GM04504 (cell line): Measurements from ENCODE around the gene NUCB1.
"Not testable (repeated sequence)": the region's sequence is repeated elsewhere in the genome, so short reads cannot be mapped to it uniquely, and the experiment has no call there.

Experiments used
- DNase-seq: peaks from one replicate; pipeline ENCODE4 v3.0.0-alpha.2; 2012; ENCODE audit warnings: low read depth

The NUCB1 gene

DNA sequence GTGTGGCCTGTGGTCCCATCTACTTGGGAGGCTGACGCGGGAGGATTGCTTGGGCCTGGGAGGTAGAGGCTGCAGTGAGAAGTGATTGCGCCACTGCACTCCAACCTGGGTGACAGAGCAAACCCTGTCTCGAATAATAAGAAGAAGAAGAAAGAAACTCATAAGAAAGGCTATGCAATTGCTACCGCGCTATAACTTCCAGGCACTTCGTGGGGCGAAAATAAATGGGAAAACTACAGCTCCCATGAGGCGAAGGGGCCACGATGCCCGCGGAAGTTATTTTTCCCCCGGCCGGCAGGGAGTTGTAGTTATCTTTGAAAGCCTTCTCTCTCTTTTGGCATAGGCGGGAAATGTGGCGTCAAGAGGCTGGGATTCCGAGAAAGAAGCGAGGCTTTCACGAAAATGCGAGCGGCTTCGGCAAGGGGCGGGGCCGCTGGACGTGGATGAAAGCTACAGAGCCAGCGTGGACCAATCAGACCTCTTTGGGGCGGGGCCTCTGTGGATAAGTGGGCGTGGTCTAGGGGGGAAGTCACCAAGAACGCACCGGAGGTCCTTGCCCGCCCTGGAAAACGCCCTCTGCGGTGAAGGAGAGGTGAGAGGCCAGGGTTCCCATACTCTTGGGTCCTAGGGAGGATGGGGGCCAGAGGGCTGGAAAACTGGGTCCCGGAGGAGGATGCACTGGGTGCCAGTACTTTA, at the start of gene NUCB1:
TSS of gene NUCB1 (plus strand) at position 532 of the 696 bp plus-strand sequence. CDS start 485 bp downstream, outside the sequence.
- DNase-seq, result peak; percentile 98

DNA sequence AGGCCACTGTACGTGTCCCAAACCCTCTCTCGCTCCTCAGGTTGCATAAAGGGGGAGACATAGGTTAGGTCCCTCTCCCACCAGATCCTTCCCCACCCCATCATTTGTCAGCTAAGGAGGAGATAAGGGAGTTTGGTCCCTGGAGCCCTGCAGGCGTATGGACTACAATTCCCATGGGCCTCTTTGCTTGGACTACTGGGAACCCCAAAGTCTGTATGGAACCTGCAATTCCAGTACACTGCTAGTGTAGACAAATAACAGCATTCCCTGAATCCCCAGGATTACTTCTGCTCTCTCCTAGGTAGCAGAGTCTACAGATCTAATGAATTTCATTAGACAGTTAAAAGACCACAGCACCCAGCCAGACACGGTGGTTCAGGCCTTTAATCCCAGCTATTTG, 47.8 kb upstream of the NUCB1 start:
- DNase-seq, result no peak

DNA sequence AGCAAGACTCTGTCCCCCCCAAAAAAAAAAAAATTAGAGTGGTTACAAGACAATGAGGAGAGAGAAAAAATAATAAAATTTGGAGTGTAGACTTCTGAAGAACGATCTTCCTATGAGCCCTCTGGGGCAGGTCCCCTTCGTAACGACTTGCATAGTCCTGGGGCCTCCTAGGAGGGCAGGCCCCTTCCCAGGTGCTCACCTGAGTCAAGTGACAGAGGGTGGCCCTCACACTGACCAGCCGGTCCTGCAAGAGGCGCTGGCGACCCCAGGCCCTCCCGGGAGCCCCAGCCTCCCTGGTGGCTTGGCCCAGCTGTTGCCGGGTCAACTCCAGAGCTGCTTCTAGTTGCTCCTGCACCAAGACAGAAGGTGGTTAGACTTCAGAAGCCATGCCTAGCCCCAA, 46.6 kb upstream of the NUCB1 start:
- no peak for DNase-seq

DNA sequence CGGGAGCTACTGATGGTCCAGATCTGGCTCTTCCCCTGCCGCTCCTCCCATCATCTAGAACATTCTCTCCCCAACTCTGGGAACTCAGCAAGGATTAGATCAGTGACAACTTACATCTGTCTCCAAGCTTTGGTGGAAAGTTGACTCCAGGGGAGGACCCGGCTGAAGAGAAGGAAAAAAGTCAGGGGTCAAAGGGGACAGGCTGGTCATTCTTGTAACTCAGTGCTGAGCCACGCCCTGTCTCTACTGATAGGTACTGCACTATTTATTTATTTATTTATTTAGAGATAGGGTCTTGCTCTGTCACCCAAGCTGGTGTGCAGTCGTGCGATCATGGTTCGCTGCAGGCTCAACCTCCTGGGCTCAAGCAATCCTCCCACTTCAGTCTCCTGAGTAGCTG, 46.0 kb upstream of the NUCB1 start:
- DNase-seq, result no peak

DNA sequence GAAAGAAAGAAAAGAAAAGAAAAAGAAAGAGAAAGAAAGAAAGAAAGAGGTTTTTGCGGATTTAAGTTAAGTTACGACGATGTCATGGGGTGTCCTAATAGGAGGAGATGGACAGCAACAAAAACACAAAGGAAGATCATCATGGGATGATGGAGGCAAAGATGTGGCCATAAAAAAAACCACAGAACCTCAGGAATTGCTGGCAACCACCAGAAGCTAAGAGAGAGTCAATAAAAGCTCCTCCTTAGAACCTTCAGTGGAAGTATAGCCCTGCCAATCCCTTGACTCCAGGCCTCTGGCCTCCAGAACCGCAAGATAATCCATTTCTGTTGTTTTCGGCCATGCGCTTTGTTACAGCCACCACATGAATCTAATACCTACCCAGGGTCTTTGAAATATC, 43.2 kb upstream of the NUCB1 start:
- no peak for DNase-seq

DNA sequence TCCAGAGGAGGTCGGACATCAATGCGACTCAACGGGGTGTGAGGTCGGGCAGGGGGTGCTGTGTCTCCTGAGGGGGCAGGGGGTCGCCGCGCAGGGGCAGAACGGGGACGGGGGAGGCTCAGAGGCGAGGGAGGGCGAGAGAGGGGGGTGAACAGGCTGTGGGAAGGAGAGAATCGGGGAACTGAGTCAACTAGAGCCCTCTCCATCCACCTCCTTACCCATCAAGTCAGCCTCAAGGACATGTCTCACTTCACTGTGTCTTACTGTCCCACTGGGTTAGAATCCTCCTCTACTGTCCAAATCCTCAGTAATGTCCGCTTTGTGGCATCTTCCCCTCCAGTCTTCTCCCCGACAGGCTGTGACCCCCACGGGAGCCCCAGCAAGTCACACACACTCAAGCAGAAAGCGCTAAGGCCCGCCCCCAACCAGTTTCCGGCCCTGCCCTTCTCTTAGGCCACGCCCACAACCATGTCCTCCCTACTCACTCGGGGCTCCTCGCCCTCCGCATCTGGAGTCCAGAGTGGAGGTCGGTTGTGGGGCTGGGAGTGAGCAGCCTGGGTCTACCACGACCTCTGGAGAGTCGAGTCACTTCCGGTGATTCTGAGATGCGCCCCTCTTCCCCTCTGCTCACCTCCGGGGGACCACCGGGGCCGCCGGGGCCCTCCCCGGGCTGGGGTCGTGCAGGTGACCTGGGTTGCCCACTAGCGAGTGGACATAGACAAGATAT, 41.0 kb upstream of the NUCB1 start:
- DNase-seq, result no peak

DNA sequence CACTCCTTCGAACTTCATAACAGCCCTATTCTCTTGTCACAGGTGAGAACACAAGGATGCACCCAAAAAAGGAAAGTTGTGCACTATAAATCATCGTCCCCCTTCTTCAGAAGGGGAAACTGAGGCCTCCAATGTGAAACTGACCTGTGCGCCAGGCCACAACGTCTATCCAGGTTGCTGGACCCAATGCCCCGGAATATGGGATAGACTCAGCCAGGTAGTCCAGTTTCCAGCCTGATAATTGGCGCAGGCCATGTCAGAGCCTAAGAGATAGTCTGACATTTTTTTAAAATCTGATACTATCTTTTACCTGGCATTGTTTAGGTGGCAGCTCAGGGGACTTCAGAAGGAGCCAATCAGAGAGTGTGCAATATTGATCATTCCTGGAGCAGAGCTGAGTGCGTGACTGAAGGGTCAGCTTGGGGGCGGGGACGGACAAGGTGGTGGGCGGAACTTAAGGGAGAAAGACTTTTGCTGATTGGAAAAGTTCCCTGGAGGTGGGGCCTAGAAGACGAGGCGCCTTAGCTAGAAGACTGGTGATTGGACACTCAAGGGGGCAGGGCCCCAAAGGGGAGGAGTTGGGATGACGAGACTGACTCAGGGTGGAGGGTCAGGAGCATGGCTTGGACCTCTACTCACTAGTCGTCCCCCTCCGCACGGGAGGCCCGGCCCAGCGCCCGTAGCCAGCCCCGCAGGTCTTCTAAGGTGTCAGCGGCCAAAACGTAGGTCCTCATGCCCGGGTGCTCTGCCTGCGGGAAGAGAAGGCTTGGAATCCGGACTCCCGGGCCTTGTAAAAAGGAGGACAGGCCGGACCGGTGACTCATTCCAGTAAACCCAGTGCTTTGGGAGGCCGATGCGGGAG, 40.2 kb upstream of the NUCB1 start:
- no peak for DNase-seq

DNA sequence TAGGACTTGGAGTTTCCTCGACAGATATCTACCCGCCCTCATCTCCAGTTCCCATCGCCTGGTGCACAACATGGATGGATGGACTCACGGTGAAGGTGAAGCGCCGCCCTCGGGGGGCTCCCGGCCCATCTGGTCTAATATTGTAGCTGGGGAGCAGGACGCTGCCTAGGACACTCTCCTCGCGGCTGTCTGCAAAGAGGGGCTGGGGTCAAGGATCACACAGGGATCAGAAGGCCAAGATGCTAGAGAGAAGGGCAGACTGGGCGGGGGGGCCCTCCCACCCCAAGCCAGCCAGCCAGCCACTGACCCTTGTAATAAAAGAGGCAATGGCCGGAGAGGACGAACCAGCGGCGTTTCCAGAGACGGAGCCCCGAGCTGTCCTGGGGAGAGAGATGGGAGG, 38.8 kb upstream of the NUCB1 start:
- no peak for DNase-seq

DNA sequence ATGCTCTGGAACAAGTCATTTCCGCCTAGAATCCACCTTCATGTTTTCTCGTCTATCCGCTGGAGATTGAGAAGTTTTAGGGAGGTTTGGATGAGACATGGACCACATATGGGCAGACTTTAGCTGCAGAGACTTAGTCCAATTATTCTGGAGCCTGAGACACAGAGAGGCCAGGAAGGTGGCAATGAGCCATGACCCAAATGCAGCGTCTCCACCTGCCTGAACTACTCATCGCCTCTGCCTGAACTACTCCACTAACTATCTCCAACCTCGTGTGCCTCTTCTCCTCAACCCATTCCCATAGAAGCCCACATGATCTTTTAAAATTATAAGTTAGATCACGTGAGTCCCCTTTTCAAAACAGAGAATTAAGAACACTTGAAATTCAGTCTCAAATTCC, 37.3 kb upstream of the NUCB1 start:
- DNase-seq, result no peak

DNA sequence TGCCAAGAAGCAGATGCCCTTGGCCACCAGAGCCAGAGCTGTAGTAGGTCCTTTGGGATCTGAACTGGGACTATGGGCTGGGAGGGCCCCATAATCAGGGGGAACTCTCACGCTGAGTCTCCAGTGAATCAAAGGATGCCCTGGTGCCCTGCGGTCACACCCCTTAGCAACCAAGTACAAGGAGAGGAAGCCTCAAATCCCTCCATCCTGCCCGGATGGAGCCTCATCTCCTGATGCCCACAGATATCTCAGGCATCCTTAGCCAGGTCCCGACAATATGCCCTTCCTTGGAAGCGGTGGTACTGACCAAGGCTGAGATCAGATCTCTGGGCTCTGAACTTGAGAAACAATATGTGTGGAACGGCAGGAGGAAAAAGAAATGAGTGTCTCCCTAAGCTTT, 33.4 kb upstream of the NUCB1 start:
- no peak for DNase-seq

DNA sequence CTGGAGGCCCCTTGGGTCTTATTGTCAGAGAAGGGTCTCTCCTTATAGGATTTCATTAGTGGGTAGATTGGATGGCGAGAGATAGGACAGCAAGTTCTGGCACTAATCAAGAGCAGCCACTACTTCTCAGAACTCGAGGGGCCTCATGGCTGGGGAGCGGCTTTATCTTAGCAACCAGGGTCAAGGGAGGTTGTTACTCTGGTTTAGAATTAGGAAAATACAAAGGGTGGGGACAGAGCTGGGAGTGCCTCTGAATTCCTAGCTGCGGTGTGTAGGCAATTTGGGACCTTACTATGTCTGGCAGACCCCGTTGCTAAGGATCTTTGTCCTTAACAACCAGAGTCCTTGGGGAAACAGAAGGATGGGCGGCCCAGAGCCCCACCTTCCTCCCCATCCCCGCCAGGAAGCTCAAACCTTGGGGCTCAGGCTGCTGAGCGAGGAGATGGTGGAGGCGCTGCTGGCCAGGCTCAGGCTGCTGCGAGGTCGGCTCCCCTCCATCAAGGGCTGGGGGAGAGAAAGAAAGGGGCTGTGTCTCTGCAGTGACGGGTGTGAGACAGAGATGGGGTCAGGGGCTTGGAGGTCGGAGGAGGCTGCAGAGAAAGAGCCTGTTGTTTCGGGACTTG, 32.9 kb upstream of the NUCB1 start:
- no peak for DNase-seq

DNA sequence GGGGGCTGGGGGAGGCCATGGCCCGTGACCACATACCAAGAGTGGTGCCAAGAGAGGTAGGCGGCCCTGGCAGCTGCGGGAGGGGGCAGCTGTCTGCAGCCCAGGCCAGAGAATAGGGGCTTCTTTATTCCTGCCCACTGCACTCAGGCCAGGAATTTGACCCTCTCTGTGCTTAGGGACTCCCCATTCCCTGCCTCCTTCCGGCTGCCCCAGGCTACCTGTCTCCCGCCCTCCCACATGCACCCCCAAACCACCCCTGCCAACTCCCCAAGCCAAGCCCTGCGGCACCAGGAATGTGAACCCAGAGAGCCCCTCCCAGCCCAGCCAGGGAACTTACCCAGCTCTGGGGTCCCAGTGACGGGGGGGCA, 32.4 kb upstream of the NUCB1 start:
- DNase-seq, result no peak

DNA sequence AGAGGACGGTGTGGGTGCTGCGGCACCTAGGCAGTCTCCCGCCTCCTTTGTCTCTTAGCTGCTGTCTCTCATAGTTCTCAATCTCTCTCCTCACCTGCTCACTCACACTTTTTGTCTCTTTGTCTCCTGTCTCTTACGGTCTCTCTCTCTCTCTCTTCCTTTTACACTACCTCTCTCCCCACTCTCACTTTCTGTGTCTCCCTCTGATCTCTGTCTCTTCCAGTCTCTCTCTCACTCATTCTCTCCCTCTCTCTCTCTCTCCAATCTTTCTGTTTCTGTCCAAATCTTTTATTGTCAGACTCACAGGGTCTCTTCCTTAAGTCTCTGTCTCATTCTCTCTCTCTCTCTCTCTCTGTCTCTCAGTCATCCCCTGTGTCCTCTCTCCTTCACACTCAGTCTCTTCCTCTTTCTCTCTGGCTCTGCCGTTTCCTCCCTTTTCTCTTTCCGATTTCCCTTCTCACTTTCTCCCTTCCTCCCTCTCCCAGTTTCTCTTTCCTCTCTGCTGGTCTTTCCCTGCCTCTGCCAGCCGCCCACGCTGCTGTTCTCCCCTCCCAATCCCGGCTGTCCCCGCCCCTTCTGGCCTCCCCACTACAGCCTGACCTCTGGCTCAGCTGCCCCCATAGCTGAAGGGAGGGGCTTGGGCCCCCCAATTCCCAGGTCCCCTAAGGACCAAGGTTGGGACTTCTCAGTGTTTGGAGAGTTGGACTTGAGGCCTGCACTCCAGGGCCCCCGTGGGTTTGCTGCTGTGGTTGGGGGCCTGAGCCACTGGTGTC, 31.8 kb upstream of the NUCB1 start, which contains the start of gene PLEKHA4:
TSS of gene PLEKHA4 (minus strand) at position 504 of the 773 bp plus-strand sequence. CDS start 997 bp downstream, outside the sequence.
- no peak for DNase-seq

DNA sequence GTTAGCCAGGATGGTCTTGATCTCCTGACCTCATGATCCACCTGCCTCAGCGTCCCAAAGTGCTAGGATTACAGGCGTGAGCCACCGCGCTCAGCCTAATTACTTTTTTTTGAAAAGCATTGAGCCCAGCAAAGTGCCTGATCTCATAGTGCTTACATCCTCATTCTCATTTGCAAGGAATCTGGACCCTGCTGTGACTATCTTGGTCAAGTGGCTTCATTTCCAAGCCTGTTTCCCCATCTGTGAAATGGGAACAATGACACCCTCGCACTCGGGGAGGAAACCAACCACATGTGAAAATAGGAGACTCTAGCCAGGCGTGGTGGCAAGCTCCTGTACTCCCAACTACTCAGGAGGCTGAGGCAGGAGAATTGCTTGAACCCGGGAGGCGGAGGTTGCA, 30.1 kb upstream of the NUCB1 start:
- DNase-seq, result no peak

DNA sequence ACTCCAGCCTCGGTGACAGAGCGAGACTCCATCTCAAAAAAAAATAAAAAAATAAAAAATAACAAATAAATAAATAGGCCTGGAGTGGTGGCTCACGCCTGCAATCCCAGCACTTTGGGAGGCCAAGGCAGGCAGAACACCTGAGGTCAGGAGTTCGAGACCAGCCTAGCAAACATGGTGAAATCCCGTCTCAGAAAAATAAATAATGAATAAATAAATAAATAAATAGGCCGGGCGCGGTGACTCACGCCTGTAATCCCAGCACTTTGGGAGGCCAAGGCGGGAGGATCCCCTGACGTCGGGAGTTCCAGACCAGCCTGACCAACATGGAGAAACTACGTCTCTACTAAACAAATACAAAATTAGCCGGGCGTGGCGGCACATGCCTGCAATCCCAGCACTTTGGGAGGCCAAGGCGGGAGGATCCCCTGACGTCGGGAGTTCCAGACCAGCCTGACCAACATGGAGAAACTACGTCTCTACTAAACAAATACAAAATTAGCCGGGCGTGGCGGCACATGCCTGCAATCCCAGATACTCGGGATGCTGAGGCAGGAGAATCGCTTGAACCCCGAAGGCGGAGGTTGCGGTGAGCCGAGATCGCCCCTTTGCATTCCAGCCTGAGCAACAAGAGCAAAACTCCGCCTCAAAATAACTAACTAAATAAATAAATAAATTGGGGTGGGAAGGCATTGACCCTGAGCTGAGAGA, 28.5 kb upstream of the NUCB1 start:
- DNase-seq, result not testable (repeated sequence)

DNA sequence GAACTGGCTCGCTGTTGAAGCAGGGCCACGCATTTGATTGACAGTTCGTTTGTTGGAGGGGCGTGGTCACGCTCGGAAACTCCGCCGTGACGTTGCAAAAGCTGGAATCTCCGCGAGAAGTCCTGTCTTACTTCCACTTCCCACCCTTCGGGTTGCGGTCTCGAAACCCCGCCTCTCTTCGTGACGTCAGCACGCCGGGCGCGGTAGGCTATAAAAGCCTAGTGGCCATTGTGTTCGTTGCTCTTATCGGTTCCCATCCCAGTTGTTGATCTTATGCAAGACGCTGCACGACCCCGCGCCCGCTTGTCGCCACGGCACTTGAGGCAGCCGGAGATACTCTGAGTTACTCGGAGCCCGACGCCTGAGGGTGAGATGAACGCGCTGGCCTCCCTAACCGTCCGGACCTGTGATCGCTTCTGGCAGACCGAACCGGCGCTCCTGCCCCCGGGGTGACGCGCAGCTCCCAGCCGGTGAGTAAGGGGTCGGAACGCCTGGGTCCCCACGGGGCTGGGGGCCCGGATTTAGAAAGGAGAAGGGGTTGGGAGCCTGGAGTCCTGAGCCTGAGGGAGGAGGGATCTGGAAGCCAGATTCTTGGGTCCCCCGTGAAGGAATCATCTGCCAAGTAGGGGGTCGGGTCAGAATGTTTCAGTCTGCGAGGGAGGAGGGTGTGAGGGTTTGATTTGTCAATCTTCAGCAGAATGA, 27.8 kb upstream of the NUCB1 start, which contains the start of gene PPP1R15A:
TSS of gene PPP1R15A (plus strand) at position 240 of the 702 bp plus-strand sequence. CDS start 813 bp downstream, outside the sequence.
- peak; percentile 93 for DNase-seq

DNA sequence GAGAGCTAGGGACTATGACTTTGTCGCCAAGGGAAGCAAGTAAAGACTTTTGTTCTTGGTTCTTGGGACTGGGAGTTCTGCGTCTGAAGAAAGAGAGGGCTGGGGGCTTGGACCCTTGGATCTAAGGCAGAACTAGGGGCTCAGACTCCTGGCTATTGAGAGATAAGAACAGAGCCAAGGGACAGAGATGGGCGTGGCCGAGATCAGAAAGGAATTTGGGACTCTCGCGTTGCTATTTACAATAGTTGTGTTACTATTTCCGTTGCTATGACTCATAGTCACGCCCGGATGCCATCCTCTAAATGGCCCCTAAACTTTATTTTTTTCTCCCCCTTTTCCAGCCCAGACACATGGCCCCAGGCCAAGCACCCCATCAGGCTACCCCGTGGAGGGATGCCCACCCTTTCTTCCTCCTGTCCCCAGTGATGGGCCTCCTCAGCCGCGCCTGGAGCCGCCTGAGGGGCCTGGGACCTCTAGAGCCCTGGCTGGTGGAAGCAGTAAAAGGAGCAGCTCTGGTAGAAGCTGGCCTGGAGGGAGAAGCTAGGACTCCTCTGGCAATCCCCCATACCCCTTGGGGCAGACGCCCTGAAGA, 27.1 kb upstream of the NUCB1 start:
- DNase-seq, result peak; percentile 90

DNA sequence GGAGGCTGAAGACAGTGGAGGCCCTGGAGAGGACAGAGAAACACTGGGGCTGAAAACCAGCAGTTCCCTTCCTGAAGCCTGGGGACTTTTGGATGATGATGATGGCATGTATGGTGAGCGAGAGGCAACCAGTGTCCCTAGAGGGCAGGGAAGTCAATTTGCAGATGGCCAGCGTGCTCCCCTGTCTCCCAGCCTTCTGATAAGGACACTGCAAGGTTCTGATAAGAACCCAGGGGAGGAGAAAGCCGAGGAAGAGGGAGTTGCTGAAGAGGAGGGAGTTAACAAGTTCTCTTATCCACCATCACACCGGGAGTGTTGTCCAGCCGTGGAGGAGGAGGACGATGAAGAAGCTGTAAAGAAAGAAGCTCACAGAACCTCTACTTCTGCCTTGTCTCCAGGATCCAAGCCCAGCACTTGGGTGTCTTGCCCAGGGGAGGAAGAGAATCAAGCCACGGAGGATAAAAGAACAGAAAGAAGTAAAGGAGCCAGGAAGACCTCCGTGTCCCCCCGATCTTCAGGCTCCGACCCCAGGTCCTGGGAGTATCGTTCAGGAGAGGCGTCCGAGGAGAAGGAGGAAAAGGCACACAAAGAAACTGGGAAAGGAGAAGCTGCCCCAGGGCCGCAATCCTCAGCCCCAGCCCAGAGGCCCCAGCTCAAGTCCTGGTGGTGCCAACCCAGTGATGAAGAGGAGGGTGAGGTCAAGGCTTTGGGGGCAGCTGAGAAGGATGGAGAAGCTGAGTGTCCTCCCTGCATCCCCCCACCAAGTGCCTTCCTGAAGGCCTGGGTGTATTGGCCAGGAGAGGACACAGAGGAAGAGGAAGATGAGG, 26.4 kb upstream of the NUCB1 start:
- DNase-seq, result no peak
